Mucosa of gallbladder (tissue), 1 donor: ENCODE measurements around the gene TNFRSF14. TPM values are rescaled to one million over a fixed set of nuclear protein-coding genes. Genes with fewer than 3 reads are reported as not detected.
"Not testable (repeated sequence)": the region's sequence is repeated elsewhere in the genome, so short reads cannot be mapped to it uniquely, and the experiment has no call there.

Experiments used
- DNase-seq: peaks from one replicate; pipeline ENCODE4 v3.0.0-alpha.2; 2020; ENCODE audit warnings: low spot score
- total RNA-seq: library from RNA; stranded (reverse); gene quantifications from one replicate; pipeline ENCODE4 v1.2.1, GENCODE V29; 2021
- donor health status: DM: no; HTN: no; CAD: no.

The TNFRSF14 gene
- total RNA-seq, 1 donor from 2014 or later = 231 TPM

- no peak for DNase-seq
These were observed 11.0 kb downstream of the TNFRSF14 start for GRCh38 chr1:2567083-2567679.

- not testable (repeated sequence) for DNase-seq
These were observed 12.1 kb downstream of the TNFRSF14 start for GRCh38 chr1:2568187-2568816.

DNA sequence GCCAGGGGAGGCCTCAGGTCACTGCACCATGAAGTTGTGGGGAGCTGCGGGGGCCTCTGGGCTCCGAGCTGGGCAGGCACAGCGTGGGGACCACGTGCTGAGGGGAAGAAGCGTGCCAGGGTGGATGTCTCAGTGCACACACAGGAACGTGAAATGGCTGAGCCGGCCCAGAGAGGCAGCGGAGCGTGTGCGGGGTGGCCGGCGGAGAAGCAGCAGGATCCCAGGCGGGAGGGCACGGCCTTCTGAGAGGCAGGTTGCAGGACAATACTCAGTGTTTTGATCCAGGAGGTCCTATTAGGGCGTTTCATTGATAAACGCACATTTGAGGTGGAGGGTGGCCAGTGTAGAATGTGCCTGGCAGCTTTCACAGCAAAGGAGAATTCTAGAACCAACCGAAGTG is 12.9 kb downstream of the TNFRSF14 start:
- no peak for DNase-seq

GRCh38 chr1:2569703-2570102 is 13.5 kb downstream of the TNFRSF14 start:
- not testable (repeated sequence) for DNase-seq

GRCh38 chr1:2570332-2570731 is 14.2 kb downstream of the TNFRSF14 start:
- DNase-seq = no peak

DNA sequence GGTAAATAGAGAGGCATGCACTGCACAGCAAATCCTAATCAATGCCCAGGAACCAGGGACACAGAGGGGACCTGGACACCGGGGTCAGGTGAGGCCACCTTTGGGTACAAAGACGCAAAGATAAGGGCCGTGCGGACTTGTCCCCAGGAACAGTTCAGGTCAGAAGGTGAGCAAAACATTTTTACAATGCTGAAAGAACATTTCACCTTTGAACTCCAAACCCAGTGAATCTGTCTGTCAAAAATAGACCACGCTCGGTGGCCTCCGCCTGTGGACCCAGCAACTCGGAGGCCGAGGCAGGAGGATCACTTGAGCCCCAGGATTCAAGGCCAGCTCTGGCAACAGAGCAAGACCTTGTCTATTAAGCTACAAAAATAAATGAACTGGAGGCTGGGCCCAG is 15.2 kb downstream of the TNFRSF14 start:
- DNase-seq = no peak

GRCh38 chr1:2573250-2573920 is 17.2 kb downstream of the TNFRSF14 start:
- DNase-seq = no peak

DNA sequence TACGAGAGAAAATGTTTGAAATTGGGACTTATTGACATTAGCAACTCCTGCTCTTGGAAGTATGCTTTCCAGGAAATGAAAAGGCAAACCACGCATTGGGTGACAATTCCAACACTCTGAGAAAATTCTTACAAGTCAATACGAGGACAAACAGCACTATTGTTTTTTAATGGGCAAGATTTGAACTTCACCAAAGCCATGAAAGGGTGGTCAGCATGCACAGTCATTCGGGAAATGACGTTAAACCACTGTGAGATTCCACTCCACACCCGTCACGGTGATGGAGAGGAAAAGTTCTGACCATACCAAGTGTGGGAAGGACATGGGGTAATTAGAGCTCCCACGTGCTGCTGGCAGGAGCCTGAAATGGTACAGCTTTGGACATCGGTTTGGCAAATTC is 18.2 kb downstream of the TNFRSF14 start:
- DNase-seq = no peak

GRCh38 chr1:2575801-2576663 is 19.9 kb downstream of the TNFRSF14 start:
- DNase-seq = peak; percentile 92

GRCh38 chr1:2577565-2578075 is 21.4 kb downstream of the TNFRSF14 start:
- DNase-seq = not testable (repeated sequence)

DNA sequence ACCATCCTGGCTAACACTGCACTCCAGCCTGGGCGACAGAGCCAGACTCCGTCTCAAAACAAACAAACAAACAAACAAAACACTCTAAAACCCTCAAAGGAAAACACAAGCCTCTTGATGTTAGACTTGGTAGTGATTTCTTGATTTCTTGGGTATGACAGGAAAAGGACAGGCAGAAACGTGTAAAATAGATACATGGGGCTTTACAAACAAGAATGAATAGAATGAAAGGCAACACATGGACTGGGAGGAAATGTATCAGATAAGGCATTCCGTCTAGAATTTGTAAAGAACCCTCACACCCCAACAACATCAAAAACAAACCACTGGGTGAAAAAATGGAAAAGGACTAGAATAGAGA is 22.6 kb downstream of the TNFRSF14 start:
- no peak for DNase-seq

- no peak for DNase-seq
These were observed 24.5 kb downstream of the TNFRSF14 start for GRCh38 chr1:2580691-2581090.

DNA sequence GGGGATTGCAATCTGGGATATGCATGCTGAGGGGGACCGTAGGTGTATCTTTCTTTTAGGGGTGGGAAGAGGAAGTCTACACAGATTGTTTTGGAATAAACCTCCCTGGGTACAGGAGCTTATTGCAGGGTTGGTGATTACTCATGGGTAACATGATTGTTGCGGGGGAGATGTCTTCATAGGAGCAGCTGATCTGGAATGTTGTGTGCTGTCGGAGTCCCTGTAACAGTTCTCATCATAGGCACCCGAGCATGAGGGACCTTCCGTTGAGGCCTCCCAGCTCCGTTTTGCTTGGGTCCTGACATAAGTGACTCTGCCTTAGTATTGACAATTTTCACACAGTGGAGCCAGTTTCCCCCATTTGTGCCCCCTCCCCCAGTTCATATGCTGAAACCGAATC is 26.2 kb downstream of the TNFRSF14 start:
- DNase-seq = no peak

DNA sequence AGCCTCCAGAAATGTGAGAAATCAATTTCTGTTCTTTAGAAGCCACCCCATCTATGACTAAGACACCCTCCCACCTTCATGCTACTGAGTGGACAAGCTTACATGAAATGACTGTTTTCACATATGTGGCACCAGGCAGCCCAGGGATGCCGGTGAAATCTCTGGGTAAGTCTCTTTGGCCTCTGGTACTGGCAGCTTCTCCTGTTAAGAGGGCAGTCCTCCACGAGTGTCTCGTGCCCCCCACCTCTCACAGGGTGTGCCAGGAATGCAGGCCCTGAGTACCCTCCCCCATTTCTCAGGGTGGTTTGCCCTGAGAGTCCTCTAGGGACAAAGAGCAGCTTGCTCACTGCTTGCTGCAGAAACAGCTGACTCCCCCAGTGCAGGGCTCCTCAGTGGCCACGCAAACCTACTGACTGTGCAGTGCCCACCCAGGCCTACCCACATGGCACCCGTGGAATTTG is 27.2 kb downstream of the TNFRSF14 start:
- no peak for DNase-seq

DNA sequence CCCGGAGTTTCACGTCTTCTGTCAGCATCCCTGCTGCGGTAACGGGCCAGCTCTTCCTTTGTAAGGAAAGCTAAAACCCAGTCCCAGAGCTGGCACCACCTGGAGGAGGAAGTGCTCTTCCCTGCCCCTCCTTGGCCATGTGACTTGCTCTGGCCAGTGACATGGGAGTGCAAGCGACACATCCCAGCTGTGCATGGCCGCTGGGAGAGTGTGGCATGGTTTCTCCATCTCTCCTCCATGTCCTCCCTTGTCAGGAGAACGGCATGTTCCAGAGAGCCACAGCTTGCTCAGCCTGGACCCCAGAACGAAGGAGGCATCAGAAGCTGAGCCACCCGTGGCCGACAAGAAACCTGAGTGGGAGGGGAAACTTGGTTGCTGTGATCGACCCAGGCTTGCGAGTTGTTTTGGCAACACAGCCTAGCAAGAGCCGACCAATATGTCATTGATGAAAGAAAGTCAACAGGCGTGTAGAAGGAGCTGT is 27.7 kb downstream of the TNFRSF14 start:
- DNase-seq = peak; percentile 73

DNA sequence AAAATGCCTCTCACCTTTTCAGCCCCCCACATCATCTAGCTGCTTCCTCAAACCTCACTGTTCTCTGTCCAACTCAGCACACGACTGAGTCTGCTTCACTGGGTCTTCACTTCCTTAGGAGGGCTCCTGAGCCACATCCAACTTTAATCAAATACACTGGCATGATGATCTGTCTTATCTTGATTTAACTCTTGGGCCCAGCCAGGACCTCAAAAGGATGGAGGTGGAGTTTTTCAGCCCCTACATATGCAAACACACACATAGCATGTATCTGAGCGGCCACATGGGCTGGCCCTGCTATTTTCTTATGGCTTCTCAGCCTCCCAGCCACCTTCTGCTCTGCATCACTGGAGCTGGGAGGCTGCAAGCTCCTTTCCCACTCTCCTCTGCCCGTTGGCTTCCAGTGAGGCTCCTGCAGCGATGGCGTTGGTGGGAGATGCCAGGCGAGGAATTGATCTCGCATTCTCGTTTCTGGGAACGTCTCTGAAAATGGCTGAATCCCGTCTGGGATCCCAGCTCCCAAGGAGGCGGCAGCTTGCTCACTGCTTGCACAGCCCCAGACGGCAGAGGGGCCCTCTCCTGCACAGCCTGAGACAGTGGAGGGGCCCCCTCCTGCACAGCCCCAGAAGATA is 28.6 kb downstream of the TNFRSF14 start:
- DNase-seq = no peak

- peak; percentile 70 for DNase-seq
These were observed 29.3 kb downstream of the TNFRSF14 start for GRCh38 chr1:2585318-2586092.

- DNase-seq = peak; percentile 99
These were observed 30.2 kb downstream of the TNFRSF14 start, which contains the start of gene PRXL2B for GRCh38 chr1:2586154-2587070. Gene PRXL2B (plus strand): TSS chr1:2586777. CDS start chr1:2586886, 109 bp downstream.
